ENCODE data around the gene CEP104.

Gene CEP104

DNA sequence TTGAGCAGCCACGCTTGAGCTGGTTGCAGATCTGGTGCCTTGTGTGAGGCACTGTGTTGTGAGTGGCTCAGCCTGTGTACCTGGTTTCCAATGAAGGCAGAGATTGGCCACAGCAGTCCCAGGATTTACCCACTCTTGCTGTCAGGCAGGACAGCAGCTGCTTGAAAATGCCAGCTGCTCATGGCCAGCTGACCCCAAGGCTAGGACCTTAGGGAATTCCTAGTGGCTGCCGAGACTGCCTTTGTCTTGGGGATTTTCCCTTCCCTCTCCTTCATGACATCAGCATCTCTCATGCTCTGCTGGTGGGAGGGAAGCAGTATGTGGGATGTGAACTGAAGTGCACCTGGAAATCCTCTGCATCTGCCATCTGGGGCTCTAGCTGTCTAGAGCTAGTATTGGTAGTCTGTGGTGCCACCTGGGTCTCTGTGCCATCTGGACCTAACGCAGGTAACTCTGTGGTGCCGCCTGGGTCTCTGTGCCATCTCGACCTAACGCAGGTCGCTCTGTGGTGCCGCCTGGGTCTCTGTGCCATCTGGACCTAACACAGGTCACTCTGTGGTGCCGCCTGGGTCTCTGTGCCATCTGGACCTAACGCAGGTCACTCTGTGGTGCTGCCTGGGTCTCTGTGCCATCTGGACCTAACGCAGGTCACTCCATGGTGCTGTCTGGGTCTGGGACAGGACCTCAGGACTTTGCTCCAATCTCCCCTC, 56.9 kb downstream of the CEP104 start:
- peak; percentile 76 for DNase-seq
- no peaks in the 10 kb centered on the region for H3K36me3 ChIP-seq
- H3K27me3 ChIP-seq (ENCODE audit: insufficient read depth, low read depth, severe bottlenecking): no peaks in the 10 kb centered on the region
- TF ChIP-seq, protein P1, sequence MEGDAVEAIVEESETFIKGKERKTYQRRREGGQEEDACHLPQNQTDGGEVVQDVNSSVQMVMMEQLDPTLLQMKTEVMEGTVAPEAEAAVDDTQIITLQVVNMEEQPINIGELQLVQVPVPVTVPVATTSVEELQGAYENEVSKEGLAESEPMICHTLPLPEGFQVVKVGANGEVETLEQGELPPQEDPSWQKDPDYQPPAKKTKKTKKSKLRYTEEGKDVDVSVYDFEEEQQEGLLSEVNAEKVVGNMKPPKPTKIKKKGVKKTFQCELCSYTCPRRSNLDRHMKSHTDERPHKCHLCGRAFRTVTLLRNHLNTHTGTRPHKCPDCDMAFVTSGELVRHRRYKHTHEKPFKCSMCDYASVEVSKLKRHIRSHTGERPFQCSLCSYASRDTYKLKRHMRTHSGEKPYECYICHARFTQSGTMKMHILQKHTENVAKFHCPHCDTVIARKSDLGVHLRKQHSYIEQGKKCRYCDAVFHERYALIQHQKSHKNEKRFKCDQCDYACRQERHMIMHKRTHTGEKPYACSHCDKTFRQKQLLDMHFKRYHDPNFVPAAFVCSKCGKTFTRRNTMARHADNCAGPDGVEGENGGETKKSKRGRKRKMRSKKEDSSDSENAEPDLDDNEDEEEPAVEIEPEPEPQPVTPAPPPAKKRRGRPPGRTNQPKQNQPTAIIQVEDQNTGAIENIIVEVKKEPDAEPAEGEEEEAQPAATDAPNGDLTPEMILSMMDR (IDR thresholded peaks at IDR 0.05; ENCODE audit: low read depth, low read length): no peak
- no peaks in the 10 kb centered on the region for H3K9me3 ChIP-seq (ENCODE audit: severe bottlenecking)
- peak overlapping the region; percentile 65 for H3K27ac ChIP-seq
- H3K4me3 ChIP-seq (ENCODE audit: low read depth, low read length): no peak overlapping the region

DNA sequence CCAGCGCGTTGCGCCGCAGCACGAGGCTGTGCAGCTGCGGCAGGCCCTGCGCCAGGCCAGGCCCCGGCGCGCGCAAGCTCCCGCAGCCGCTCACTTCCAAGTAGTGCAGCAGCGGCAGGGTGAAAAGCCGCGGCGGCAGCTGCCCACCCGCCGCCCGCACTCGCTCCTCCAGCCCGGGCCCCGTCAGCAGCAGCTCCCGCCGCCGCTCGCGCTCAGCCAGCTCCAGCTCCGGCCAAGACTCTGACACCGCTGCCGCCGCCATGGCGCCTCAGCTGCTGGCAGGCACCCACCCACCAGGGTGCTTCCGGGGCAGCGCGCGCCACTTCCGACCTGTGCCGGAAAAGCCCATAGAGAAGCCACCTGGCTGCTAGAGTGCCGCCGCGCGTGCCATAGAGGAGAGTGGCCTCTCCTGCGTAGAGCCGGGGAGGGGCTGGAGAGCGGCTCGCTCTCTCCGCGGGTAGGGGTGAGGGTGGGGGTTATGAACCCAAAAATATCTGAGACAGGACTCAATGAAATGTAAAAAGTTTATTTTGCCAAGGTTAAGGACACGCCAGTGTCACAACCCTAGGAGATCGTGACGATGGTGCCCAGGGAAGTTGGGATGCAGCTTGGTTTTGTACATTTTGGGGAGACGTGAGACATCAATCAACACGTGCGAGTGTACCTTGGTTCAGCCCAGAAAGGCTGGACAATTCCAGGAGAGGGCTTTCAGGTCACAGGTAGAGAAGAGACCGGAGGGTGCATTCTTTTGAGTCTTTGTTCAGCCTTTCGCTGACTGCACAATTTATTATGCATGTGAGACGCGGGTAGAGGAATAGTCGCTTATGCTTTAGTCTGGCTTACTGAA, 60.6 kb downstream of the CEP104 start, which contains the start of gene LRRC47:
Gene LRRC47 (minus strand): TSS at position 284 of the 847 bp plus-strand sequence. CDS start 22 bp downstream, at position 262.
- Histone ChIP-seq H3K9me3 (ENCODE audit: severe bottlenecking) (no peaks in the 10 kb centered on the region), H3K27me3 (ENCODE audit: insufficient read depth, low read depth, severe bottlenecking) (no peaks in the 10 kb centered on the region), H3K36me3 (peaks cover 18% of the 10 kb centered on the region), H3K4me3 (ENCODE audit: low read depth, low read length) (peak within 1 kb of the TSS; percentile 84), H3K27ac (peak within 1 kb of the TSS; percentile 78)
- TF ChIP-seq, protein P1 (IDR thresholded peaks at IDR 0.05; ENCODE audit: low read depth, low read length): no peak
- DNase-seq: peak; percentile 94

DNA sequence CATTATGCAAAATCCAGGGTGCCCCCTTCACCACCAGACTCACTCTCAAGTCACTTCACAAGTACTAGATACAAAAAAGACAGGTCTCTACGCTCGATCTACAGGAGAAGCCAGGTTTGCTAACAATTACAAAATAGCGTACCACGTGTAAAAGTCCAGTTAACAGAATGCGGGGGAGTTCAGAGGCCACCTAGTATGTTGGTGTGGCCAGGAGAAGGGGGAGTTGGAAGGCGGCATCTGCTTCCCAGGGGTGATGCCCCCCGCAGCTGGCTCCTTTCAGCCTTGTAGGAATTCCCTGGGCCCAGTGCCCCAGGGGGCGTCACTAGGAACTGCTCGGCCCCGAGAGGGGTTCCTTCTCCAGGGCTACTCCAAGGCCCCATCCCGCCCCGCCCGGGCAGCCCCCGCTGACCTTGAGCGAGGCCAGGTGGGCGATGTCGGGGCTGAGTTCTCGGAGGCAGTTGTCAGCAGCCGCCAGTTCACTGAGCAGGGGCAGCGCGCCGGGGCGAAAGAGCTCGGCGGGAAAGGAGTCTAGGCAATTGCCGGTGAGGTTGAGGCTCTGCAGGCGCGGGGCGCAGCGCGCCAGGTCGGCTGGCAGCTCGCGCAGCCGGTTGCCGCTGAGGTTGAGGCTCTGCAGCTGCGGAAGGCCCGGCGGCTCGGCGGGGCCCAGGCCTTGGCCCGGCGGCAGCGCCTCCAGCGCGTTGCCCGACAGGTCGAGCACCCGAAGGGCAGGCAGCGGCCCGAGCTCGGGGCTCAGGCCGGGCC, 61.4 kb downstream of the CEP104 start:
- no peak for DNase-seq
- no peaks in the 10 kb centered on the region for H3K9me3 ChIP-seq (ENCODE audit: severe bottlenecking)
- peak overlapping the region; percentile 78 for H3K27ac ChIP-seq
- H3K4me3 ChIP-seq (ENCODE audit: low read depth, low read length): peak overlapping the region; percentile 84
- TF ChIP-seq, protein P1 (IDR thresholded peaks at IDR 0.05; ENCODE audit: low read depth, low read length): no peak
- H3K27me3 ChIP-seq (ENCODE audit: insufficient read depth, low read depth, severe bottlenecking): no peaks in the 10 kb centered on the region
- H3K36me3 ChIP-seq: peaks cover 19% of the 10 kb centered on the region

DNA sequence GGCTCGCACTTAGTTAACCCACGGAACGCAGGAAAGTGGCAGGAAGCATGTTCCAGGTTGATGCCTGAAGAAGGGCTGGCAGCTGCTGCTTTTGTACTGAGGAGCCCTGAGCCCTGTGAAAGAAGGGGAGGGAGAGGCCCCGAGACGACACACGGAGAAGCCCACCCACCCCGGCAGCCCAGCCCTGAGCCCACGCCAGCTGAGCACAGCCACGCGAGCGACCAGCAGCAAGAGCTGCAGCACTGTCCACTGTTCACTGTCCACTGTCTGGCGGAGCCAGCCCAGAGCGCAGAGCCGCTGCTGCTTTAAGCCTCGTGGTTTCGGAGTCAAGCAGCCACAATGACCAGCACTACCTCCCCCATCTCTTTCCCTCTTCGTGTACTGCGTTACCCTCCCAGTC, 66.1 kb downstream of the CEP104 start:
- TF ChIP-seq, protein P1 (IDR thresholded peaks at IDR 0.05; ENCODE audit: low read depth, low read length): no peak
- DNase-seq: no peak
- no peaks in the 10 kb centered on the region for H3K27me3 ChIP-seq (ENCODE audit: insufficient read depth, low read depth, severe bottlenecking)
- no peak overlapping the region for H3K27ac ChIP-seq
- H3K36me3 ChIP-seq: peaks cover 37% of the 10 kb centered on the region
- H3K4me3 ChIP-seq (ENCODE audit: low read depth, low read length): no peak overlapping the region
- no peaks in the 10 kb centered on the region for H3K9me3 ChIP-seq (ENCODE audit: severe bottlenecking)

DNA sequence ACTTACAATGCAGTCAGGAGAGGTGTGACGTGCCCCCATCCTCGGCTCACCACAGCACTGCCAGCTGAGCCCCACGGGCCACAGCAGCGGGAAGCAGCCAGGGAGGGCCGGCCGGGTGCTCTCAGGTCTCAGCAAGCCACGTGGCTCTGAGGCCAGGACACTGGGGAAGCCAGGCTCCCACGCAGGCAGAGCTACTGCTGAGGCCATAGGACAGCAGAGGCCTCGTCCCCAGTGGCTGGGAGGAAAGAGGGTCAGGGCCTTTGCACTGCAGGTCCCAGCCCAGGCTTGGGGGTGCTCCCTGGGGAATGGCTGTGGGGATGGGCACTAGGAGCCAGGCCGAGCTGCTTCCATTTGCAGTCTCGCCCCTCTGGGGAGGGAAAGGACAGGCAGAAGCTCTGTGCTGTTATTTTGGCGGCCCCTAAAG, 66.5 kb downstream of the CEP104 start:
- Histone ChIP-seq H3K36me3 (peaks cover 41% of the 10 kb centered on the region), H3K4me3 (ENCODE audit: low read depth, low read length) (no peak overlapping the region), H3K9me3 (ENCODE audit: severe bottlenecking) (no peaks in the 10 kb centered on the region), H3K27me3 (ENCODE audit: insufficient read depth, low read depth, severe bottlenecking) (no peaks in the 10 kb centered on the region), H3K27ac (no peak overlapping the region)
- TF ChIP-seq, protein P1 (IDR thresholded peaks at IDR 0.05; ENCODE audit: low read depth, low read length): no peak
- DNase-seq: no peak
